ENCODE results near the gene OBP2A. TPM values are rescaled to one million over a fixed set of nuclear protein-coding genes. Genes with fewer than 3 reads are reported as not detected.

Gene OBP2A
- total and polyA plus RNA-seq, 10 of the 15 experiments (the other 5 are each of a cell fraction or from before 2014, with no cell fraction given) = not detected

- no peaks in the 10 kb centered on the region for H4K20me1 ChIP-seq (ENCODE audit: control insufficient read depth, insufficient read depth)
- no peaks in the 10 kb centered on the region for H3K36me3 ChIP-seq (ENCODE audit: control insufficient read depth in 2 of 2, insufficient read depth in 2 of 2, low read length in 1 of 2)
- intact Hi-C loops (cut with micrococcal nuclease; ENCODE audit: unreplicated experiment) = no loop called here
- FAIRE-seq = no peak
- no peak overlapping the region for H3K27ac ChIP-seq (ENCODE audit: control insufficient read depth, insufficient read depth)
- H3K4me1 ChIP-seq (ENCODE audit: control insufficient read depth, insufficient read depth, low read length) = no peaks in the 10 kb centered on the region
- ChIA-PET POLR2A (interaction anchor here (0.6 kb wide), 2 partner anchors 336 to 590 kb away, joined by 6 to 8 read pairs; no protein-coding TSS in a partner anchor), CTCF (interaction anchor here (0.6 kb wide), 1 partner anchor 10 kb away, joined by 4 read pairs; no protein-coding TSS in a partner anchor), SMC1A (ENCODE audit: uncharacterized antibody, unreplicated experiment) (no interaction called here), RAD21 (ENCODE audit: unreplicated experiment) (no interaction called here)
- no peaks in the 10 kb centered on the region for H3K79me2 ChIP-seq (ENCODE audit: control insufficient read depth, insufficient read depth, low read length)
- no peaks in the 10 kb centered on the region for H3K9me3 ChIP-seq (replicated peaks; ENCODE audit: control insufficient read depth, insufficient read depth, low read length)
- H3K9ac ChIP-seq (ENCODE audit: control insufficient read depth, insufficient read depth, low read length) = no peak overlapping the region
- no TSS peak for BruUV-seq (replicated peaks)
- in situ Hi-C loops (cut with MboI) = no loop called here
- no peak overlapping the region for H3K4me2 ChIP-seq (ENCODE audit: control insufficient read depth, insufficient read depth)
- no peak for ATAC-seq
- no peak for DNase-seq (ENCODE audit: low read depth, low spot score)
- no peaks in the 10 kb centered on the region for H3K27me3 ChIP-seq (replicated peaks in 1 of 2; ENCODE audit: control insufficient read depth in 2 of 2, insufficient read depth in 2 of 2, low read length in 1 of 2)
- H2AFZ ChIP-seq (ENCODE audit: control insufficient read depth, low read depth, low read length) = no peak overlapping the region
- H3K4me3 ChIP-seq = no peak overlapping the region
- WGBS (ENCODE audit: insufficient coverage, insufficient replicate concordance, low lambda C conversion rate, missing lambda C conversion rate) = 54% methylated on average over 27 of the region's 27 CpGs
- TF ChIP-seq FOXK2 (IDR thresholded peaks at IDR 0.05) (no peak), DPF2 (IDR thresholded peaks at IDR 0.05) (no peak), NFXL1 (IDR thresholded peaks at IDR 0.05; ENCODE audit: borderline replicate concordance) (no peak), NR2C2 (IDR thresholded peaks at IDR 0.05; ENCODE audit: borderline replicate concordance, control insufficient read depth, insufficient read length, low read depth) (no peak), BCLAF1 (IDR thresholded peaks at IDR 0.05) (no peak), CBFB (IDR thresholded peaks at IDR 0.05; ENCODE audit: low read depth) (no peak), RAD51 (IDR thresholded peaks at IDR 0.05) (no peak), YY1 (IDR thresholded peaks at IDR 0.05; ENCODE audit: low read depth, low read length) (no peak), BHLHE40 (IDR thresholded peaks at IDR 0.05; ENCODE audit: borderline replicate concordance in 1 of 2, low read depth in 2 of 2, low read length in 1 of 2) (no peak), SIX5 (IDR thresholded peaks at IDR 0.05; ENCODE audit: low read depth, low read length, severe bottlenecking) (no peak), ASH2L (IDR thresholded peaks at IDR 0.05; ENCODE audit: borderline replicate concordance, low read depth) (no peak), SP1 (IDR thresholded peaks at IDR 0.05; ENCODE audit: low read depth, low read length) (no peak)
- TF ChIP-seq, protein P1, sequence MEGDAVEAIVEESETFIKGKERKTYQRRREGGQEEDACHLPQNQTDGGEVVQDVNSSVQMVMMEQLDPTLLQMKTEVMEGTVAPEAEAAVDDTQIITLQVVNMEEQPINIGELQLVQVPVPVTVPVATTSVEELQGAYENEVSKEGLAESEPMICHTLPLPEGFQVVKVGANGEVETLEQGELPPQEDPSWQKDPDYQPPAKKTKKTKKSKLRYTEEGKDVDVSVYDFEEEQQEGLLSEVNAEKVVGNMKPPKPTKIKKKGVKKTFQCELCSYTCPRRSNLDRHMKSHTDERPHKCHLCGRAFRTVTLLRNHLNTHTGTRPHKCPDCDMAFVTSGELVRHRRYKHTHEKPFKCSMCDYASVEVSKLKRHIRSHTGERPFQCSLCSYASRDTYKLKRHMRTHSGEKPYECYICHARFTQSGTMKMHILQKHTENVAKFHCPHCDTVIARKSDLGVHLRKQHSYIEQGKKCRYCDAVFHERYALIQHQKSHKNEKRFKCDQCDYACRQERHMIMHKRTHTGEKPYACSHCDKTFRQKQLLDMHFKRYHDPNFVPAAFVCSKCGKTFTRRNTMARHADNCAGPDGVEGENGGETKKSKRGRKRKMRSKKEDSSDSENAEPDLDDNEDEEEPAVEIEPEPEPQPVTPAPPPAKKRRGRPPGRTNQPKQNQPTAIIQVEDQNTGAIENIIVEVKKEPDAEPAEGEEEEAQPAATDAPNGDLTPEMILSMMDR (IDR thresholded peaks at IDR 0.05 in 2 of 3, conservative IDR thresholded peaks at IDR 0.05 in 1 of 3; ENCODE audit: control insufficient read depth in 2 of 3, extremely low read depth in 1 of 3, insufficient read depth in 1 of 3, low read depth in 3 of 3, low read length in 3 of 3) = no peak
- TF ChIP-seq, protein P2, sequence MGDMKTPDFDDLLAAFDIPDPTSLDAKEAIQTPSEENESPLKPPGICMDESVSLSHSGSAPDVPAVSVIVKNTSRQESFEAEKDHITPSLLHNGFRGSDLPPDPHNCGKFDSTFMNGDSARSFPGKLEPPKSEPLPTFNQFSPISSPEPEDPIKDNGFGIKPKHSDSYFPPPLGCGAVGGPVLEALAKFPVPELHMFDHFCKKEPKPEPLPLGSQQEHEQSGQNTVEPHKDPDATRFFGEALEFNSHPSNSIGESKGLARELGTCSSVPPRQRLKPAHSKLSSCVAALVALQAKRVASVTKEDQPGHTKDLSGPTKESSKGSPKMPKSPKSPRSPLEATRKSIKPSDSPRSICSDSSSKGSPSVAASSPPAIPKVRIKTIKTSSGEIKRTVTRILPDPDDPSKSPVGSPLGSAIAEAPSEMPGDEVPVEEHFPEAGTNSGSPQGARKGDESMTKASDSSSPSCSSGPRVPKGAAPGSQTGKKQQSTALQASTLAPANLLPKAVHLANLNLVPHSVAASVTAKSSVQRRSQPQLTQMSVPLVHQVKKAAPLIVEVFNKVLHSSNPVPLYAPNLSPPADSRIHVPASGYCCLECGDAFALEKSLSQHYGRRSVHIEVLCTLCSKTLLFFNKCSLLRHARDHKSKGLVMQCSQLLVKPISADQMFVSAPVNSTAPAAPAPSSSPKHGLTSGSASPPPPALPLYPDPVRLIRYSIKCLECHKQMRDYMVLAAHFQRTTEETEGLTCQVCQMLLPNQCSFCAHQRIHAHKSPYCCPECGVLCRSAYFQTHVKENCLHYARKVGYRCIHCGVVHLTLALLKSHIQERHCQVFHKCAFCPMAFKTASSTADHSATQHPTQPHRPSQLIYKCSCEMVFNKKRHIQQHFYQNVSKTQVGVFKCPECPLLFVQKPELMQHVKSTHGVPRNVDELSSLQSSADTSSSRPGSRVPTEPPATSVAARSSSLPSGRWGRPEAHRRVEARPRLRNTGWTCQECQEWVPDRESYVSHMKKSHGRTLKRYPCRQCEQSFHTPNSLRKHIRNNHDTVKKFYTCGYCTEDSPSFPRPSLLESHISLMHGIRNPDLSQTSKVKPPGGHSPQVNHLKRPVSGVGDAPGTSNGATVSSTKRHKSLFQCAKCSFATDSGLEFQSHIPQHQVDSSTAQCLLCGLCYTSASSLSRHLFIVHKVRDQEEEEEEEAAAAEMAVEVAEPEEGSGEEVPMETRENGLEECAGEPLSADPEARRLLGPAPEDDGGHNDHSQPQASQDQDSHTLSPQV (IDR thresholded peaks at IDR 0.05) = no peak
These were observed 21.6 kb upstream of the OBP2A start for GRCh38 chr9:135524130-135524861.

Measured in GM12878 (cell line).